CD4-positive, alpha-beta T cell treated with Interleukin-17A for 1 hour (primary cell): ENCODE results near the gene FOXC2.

Experiments used
- DNase-seq: peaks from one replicate; pipeline ENCODE4 v3.0.0-alpha.2; 2020

FOXC2 gene

DNA sequence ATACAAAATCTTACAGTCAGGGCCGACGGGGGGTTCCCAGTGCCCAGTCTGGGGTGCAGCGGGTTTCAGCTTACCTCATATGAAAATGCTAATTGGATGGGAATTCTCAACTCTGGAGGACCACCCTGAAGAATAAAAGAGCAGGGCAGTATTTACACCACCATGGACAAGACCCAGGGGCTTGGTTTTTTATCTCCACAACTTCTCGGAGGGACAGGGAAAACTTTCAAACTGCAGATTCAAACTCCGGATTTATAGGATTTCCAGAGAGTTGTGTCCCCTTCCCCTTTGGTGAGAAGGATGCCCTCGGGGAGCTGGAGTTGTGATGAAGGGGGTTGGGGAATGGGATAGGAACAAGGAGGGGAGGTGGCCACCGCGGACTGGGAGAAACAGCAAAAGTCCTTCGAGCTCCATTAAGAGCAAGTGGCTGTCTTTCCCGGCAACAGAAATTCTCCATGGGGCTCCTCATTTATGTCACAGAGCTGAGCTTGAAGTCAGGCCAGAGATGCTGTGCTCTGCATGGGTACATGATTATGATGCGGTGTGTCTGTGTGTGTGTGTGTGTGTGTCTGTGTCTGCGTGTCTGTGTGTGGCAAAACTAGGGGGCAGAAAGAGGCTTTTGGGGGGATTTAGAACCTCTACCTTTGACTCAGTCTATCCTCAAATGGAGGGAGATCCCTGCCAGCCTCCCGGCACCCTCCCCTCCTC lies 27.4 kb downstream of the FOXC2 start:
- no peak for DNase-seq

DNA sequence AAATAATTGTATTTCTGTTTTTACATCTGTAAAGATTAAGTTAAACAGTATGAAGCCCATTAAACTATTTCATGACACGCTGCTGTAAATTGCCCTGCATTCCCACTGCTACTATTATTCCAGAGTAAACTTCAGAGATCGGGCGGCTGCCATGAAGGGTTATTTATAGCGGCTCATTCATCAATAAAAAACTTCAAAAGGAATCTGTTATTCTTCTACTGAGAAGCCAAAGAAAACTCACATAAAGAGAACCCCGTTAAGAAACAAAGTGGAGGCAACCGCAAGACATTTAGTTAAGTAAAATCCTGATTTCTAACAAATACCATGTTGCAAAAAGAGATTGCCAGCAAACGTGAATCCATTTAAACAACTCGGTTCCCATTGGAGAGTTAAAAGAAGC lies 28.1 kb downstream of the FOXC2 start:
- DNase-seq: no peak

DNA sequence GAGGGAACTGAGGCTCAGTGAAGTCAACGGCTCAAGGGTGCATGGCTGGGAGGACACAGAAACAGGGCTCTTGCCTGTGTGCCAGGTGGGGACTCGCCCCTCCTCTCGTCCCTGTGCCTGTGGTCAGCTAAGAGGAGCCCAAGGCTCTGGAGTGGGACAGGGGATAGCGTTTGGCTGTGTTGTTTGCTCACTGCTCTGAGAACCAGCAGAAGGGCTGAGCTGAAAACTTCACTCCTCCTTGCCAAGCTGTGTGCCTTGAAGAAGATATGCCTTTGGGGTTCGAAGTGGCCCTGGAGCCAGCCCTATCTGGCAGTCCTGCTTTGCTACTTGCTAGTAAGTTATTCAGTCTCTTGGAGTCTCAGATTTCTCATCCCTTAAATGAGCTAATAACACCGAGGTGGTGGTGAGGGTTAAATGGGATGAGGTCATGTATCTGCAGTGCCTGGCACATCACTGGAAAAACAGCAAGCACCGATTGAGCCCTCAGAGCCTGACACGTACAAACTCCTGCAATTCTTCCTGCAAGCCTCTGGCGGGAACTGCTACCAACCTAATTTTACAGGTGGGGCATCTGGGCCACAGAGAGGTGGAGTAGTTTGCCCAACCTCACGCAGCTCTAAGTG lies 29.5 kb downstream of the FOXC2 start:
- DNase-seq: no peak

DNA sequence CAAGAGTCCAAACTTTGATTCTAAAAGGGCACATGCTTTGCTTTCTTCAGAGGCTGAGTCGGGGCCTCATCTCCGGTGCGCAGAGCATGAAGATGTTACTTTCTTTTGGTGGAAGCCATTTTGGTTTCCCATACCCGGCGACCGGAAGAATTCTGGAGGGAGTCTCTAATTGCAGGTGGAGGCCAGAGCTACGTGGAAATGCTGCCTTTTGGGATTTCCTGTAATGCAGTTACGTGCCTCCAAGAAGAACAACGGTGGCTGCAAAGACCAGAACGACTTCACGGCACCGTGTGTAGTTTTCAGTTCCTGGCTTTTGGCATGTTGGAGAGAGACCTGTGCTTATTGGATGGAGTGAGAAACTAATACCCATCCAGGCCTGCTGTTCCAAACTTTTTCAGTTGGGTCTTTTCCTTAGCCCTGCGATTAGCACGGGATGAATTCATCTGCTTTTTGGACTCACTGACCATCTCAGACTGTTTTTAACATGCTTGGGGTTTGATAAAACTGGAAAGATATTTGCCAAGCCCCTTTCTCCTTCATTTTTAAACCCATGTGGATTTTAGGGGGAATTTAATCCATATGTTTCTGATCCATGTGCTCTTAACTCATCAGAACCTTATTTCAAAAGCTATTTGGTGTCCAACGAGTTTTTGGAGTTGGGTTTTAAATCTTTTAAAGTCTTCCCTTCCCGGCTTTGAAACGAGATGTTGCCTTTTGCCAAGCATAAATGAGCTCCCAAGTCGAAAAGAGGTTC lies 30.7 kb downstream of the FOXC2 start:
- no peak for DNase-seq

DNA sequence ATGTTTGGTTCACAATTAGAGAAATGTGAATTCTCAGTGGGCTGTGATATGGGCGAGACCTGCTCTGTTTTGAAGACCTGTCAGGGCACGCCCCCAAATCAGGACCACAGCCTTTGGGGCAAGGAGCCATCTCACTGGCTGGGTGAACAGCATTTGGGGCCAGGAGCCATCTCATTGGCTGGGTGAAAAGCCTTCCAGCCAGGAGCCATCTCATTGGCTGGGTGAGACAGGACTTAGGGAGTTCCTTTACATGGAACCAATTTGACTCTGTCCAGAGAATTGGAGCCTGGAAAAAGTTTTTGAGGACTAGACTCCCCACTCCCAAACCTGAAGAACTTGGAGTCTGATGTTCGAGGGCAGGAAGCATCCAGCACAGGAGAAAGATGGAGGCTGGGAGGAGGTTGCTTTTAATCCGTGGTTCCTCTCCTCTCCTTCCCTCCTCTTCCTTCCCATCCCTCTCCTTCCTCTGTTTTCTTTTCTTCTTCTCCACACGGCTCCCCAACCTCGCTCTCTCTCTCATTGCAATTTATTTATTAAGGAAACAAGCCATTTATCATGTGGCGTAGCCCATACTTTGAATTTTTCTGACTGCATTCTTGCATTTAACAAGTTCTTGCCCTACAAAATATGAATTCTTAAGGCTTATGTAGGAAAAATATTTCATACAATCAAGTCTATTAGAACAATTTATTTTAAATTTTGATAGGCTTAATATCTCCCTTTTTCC lies 31.4 kb downstream of the FOXC2 start:
- no peak for DNase-seq

DNA sequence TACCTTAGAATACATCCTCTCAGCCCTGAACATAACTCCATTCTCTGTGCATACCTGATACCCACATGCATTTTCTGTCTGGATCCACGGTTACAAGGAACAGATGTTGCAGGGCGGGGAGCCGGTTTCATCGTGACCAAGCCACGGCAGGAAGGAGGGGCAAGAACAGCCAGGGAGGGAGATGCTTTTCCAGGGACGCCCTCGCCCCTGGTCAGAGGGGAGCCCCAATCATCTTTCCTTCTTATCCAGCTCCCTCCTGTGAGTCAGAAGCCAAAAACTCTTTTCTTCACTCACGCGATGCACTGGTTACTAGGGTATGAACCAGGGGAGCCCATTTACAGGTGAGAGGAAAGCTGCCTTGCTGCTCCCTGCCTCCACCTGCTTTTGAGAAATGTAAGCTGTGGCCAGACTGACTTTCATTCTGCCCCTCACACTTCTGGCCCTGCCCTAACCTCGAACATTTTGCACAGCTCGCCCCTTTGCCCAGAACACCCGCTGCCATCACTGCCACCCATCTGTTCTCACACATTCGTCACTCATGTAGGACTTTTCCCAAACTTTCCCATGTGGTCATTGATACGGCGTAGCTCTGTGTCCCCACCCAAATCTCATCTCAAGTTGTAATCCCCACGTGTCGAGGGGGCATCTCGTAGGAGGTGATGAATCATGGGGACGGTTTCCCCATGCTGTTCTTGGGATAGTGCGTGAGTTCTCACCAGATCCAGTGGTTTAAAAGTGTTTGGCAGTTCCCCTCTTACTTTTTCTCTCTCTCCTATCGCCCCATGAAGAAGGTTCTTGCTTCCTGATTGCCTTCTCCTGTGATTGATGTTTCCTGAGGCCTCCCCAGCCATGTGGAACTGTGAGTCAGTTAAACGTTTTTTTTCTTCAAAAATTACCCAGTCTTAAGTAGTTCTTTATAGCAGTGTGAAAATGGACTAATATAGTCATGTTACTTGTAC lies 32.3 kb downstream of the FOXC2 start:
- no peak for DNase-seq

DNA sequence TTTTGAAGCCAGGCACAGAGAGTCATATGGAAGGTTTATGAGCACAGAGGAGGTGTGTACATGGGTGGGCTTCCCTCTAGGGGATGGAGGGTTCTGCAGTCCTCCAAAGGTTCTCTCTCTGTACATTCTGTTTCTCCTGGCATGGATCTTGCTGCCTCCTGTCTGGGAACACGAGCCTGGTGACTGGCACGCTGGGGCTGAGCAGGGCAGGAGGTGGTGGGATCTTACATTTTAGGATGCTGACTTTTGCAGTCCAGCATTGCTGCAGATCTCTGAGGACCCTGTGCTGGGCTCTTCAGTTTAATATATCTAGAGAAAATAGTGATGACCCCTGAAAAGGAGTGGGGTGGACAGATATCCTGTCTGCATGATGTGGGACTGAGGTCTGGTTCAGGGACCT lies 34.7 kb downstream of the FOXC2 start:
- DNase-seq: no peak

DNA sequence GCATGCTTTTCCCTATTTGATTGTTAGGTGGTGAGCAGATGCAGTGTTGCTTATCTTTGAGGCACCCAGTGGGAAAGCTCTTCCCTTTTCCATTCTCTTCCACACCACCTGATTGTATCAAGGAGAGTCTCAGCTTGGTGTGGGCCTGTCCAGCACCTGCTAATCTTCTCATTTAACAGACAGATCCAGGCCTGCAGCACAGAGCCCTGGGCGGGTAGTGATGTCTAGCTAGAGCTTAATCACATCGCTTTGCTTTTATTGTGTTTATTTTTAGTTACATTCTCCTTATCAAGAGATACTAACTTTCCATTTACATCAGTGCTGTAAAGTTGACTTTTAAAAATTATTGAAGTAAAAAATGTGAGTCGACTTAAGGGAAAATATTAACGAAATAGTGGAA lies 35.9 kb downstream of the FOXC2 start:
- no peak for DNase-seq

DNA sequence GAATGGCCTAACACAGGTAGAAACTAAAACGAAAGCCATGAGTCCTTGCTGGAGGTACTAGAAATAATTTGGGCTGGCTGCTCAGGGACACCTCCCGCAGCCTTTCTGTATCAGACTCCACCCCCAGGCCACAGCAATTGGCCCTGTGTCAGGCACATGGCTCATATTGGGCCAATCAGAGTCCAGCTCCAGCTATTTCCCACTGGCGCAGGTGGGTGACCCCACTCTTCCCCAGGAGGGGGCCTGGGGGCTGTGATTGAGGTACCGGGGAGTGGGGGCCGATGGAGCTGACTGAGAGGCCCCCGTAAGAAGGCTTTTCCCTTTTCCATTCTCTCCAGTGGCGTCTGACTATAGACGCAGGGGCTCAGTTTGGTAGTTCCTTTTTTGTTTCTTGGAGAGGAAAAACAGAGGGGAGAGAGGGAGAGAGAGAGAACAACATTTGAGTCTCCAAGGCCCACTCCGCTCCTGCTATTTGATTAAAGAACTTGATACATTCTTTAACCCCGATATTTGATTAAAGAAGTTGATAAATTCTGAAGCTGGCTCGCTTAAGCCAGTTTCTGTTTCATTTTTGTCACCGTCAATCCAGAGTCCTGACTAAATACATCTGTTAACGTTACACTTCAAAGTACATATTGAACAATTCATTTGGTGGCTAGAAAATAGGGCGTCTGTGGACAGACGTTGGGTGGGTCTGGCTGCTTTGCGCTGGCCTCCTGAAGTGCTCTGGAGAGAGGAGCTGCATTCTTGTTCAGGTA lies 38.0 kb downstream of the FOXC2 start:
- peak; percentile 62 for DNase-seq

DNA sequence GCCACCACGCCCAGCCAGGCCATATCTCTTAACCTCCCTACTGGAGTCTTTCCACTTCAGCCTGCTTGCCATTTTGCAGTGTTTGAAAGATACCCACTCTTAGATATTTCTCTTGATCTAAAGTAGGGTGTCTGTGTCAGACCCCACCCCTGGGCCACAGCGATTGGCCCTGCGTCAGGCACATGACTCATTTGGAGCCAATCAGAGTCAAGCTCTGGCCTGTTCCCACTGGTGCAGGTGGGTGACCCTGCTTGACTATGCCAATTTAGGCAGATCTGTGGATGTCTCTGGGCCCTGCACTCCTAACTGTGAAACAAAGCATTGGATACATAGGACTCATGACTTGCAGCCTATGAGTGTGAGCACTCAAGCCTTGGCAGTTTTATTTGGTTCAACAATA lies 39.3 kb downstream of the FOXC2 start:
- DNase-seq: no peak

DNA sequence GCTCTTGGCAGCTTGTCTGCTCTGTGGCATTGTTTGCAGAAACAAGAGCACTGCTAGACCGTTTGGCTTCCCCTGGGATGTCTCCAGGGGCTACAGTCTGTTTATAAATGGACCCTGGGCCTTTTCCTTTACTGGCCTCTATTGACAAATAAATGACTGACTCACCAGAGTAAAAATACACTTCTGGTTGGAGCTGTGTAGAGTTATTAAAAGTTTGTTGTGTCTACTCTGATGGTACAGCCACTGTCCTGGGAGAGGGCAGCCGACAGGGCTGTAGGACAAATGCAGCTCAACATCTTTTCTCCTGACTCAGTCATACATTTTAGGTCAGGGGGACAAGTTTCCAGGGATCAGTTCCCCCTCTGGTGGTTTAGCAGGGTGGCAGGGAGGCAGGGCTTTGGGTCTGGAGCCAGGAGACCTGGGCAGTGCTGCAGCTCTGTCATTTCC lies 41.7 kb downstream of the FOXC2 start:
- DNase-seq: no peak

DNA sequence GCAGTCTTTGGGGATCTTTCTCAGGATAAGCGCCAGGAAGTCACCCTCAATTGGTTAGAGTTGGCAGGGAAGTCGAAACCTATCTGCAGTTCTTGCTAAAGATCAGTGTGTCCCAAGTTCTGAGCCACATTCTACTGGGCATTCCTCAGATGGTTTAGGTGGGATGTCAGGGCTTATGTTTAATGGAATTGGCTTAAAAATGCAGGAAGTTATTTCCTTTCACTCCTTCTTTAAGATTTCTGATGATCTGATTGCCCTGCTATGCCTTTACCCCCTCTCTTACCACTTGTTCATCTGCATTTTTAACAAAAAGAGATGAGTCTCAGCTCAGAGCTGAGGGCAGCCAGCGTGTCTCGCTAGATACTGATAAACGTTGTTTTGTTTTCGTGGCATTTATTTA lies 42.5 kb downstream of the FOXC2 start:
- no peak for DNase-seq

DNA sequence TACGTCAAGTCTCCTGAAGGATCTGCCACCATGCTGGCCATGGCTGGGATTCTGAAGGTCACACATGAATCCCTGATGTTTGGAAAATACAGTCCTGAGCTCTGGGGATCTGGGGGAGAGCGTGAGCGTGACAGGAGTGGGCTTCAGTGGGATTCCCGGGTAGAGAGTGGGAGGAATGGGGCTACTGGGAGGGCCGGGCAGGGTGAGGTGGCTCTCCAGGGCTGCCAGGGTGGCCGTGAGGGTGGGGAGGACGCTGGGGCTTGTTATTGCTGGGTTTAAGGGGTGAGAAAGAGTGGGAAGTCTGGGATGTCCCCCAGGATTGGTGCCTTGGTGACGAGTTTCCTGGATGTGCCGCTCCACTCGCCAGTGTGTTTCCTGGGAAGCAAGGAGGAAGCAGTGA lies 43.0 kb downstream of the FOXC2 start:
- no peak for DNase-seq

DNA sequence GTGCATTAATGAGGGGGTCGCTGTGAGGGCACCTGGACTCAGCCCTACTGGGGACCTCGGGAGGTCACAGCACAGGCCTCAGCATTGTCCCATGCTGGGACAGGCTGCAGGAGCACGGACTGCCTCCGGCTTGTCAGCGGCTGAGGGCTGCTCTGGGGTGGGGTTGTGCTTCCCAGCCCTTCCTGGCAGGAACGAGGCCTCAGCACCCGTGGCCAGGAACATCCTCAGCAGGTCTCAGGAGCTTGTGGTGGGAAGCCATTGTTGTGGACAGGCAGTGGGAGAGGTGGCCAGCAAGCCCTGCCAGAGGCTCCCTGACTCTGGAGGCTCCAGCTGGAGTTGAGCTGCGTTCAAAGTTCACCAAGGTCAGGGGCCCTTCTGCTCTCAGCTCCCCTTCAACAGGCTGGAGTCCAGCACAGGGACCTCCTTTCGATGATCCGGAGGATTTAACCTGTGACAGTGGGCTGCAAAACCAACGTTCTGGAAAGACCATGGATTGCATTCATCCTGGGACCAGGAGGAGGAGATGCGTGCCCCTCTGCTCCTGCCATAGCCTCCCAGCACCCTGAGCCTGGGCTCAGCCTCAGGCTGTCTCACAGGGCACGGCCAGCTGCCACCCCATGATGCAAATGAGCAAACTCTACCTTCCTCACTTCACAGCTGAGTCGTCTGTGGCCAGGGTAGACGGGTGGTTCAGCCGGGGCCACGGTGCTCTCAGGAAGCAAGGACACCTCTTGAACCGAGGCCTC lies 44.3 kb downstream of the FOXC2 start:
- no peak for DNase-seq

DNA sequence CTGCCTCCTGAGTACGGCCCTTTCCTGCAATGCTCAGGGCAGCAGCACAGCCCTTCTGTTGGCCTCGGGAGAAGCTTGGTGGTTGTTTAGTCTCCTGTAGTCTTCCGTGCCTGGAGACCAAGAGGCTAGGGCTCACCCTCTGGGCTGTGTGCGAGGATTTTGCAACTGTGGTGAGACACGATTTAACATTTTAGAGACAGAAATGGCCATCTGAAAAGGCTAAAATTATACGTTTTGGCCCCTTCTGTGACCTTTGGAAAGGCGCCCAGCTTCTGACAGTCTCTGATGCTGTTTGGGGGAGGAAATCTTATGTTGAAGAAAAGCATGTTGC lies 44.9 kb downstream of the FOXC2 start:
- DNase-seq: no peak

DNA sequence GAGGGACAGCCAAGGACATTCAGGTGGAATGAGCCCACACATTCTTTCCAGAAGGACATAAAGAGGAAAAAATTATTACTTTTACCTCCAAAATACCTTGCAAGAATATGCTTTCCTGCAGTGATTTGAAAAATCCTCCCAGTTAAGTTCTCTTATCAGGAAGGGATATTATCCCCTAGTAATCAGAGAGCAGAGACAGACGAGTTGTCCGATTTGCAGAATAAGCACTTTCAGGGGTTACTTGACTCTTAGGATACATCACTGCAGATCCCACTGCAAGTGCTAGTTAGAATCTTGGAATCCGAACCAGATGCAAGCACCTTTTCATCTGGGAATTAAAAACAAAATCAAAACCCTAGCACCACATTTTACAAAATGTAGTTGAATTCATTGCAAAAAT lies 45.3 kb downstream of the FOXC2 start:
- DNase-seq: no peak

DNA sequence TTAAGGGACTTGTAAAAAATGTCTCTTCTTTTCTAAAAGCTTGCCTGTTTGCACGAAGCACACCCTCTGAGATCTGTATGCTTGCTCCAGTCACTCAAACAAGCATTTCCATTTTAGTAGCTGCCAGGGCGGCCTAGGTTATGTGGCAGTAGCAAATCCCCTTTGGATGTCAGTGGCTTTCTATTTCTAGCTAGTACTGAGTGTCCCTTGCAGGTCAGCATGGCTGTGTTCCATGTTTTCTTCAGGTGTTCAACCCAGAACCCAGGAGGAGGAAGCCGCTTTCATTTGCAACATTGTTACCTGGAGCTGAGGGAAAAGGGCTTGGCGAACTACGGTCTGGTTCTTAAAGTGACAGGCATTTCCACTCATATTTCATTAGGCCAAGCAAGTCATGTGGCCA lies 48.1 kb downstream of the FOXC2 start:
- no peak for DNase-seq

DNA sequence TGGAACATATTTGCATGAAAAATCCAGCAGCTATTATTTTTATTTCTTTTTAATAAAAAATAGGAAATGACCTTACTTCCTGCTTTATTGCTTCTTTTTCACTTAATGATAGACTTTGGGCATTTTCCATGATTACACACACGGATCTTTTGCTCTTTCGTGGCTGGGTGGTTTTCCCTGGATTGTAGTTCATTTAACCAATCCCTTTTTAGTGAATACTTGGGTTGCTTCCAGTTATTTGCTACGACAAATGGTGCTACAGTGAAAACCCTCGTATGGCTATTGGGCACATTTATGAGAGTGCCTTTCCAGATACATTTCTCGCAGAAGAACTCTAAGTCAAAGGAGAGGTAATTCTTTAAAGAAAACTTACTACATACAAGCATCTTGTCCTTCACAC lies 50.3 kb downstream of the FOXC2 start:
- no peak for DNase-seq

DNA sequence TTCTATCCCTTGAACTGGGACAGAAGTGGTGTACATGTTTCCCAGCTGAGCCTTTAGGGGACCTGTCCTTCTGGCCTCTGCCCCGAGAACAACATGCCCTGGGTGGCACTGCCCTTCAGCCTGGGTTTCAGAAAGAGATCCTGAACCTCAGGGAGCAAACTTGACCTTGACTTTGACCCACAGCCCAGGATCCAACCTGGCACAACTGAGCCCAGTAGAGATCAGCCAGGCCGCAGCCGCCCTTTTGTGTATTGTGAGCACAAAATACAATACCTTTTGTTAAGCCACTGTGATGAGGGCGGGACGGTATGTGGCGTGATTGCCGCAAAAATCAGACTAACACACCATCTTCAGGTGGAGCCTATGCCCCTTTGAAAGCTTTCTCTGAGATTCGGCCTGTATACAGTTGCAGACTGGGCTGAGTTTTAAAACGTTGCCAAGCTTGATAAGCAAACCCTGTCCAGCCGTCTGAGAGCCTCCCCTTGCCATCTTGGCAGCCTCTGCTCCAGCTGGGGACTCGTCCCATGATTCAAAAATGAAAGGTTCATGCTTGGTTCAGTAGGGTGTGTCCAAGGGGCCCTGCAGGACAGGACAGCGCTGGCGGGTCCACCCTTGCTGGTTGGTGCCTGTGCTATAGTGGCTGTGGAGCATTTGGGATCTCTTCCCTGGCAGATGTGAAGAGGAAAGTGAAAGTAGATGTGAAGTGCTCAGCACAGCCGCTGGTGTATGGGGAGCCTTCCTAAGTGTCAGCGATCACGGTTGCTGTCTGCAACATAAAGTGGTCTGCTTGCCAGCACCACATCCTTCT lies 52.0 kb downstream of the FOXC2 start:
- DNase-seq: no peak
